ENCODE data around the gene KCNMB2. TPM values are rescaled to one million over a fixed set of nuclear protein-coding genes. Genes with fewer than 3 reads are reported as not detected.
"Not testable (repeated sequence)": the region's sequence is repeated elsewhere in the genome, so short reads cannot be mapped to it uniquely, and the experiment has no call there.

KCNMB2 gene
- total RNA-seq, 4 donors from 2014 or later, result not detected

DNA sequence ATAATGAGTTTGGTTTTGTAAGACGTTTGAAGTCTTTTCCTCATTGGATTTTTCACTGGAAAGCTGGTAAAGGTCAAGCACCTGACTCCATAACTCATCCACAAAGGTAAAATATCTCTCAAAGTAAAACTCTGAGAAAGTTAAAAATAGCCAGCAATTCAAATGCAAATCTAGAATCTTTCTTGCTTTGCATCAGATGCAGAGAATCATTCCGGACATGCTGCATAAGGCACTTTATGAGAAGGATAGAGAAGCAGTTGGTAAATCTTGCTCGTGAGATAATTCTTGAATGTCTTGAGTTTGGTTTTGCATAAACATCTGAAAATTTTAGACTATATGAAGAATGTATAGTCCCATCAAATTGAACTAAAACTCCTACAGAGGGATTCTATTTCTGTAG lies 9.1 kb downstream of the KCNMB2 start:
- Histone ChIP-seq H3K27me3 (no peaks in the 10 kb centered on the region), H3K4me1 (no peaks in the 10 kb centered on the region), H3K9me3 (no peaks in the 10 kb centered on the region), H3K36me3 (no peaks in the 10 kb centered on the region), H3K4me3 (no peak overlapping the region), H3K27ac (no peak overlapping the region)
- DNase-seq, result no peak
- no peak for TF ChIP-seq POLR2A (IDR thresholded peaks at IDR 0.05)
- TF ChIP-seq, protein P1, sequence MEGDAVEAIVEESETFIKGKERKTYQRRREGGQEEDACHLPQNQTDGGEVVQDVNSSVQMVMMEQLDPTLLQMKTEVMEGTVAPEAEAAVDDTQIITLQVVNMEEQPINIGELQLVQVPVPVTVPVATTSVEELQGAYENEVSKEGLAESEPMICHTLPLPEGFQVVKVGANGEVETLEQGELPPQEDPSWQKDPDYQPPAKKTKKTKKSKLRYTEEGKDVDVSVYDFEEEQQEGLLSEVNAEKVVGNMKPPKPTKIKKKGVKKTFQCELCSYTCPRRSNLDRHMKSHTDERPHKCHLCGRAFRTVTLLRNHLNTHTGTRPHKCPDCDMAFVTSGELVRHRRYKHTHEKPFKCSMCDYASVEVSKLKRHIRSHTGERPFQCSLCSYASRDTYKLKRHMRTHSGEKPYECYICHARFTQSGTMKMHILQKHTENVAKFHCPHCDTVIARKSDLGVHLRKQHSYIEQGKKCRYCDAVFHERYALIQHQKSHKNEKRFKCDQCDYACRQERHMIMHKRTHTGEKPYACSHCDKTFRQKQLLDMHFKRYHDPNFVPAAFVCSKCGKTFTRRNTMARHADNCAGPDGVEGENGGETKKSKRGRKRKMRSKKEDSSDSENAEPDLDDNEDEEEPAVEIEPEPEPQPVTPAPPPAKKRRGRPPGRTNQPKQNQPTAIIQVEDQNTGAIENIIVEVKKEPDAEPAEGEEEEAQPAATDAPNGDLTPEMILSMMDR (IDR thresholded peaks at IDR 0.05), result no peak

DNA sequence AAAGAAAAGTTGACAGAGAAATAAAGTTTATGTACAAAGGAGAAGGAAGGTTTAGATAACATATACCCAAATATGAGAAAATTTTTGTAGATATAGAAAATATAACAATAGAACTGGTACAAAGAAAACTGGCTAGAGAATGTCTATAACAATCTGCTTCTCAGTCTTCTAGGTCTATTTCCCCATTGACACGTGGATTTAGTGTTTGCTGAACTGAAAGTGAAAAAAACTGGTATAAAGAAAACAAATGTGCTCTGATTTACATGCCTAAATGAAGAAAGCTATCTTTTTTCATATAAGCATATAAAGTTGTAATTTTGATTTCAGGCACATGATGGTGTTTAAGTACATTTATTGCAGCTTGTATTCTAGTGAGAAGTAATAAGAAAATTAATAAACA lies 9.8 kb downstream of the KCNMB2 start:
- Histone ChIP-seq H3K4me3 (no peak overlapping the region), H3K36me3 (no peaks in the 10 kb centered on the region), H3K9me3 (no peaks in the 10 kb centered on the region), H3K4me1 (no peaks in the 10 kb centered on the region), H3K27me3 (no peaks in the 10 kb centered on the region), H3K27ac (no peak overlapping the region)
- DNase-seq, result no peak
- TF ChIP-seq POLR2A (IDR thresholded peaks at IDR 0.05), result no peak
- TF ChIP-seq, protein P1 (IDR thresholded peaks at IDR 0.05), result no peak

DNA sequence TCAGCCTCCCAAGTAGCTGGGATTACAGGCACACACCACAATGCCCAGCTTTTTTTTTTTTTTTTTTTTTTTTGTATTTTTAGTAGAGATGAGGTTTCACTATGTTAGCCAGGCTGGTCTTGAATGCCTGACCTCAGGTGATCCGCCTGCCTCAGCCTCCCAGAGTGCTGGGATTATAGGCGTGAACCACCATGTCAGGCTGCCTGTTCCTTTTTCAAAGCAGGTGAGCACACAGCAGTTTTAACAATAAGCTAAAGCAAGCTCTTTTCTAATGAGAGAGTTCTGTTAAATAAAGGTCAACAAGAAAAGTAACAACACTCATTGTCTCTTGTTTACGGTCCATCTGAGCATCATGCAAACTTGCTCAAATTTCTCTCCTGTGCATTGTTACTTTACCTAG lies 13.2 kb downstream of the KCNMB2 start:
- not testable (repeated sequence) for DNase-seq, H3K27ac ChIP-seq, H3K36me3 ChIP-seq, H3K4me3 ChIP-seq, H3K4me1 ChIP-seq, H3K9me3 ChIP-seq, H3K27me3 ChIP-seq

DNA sequence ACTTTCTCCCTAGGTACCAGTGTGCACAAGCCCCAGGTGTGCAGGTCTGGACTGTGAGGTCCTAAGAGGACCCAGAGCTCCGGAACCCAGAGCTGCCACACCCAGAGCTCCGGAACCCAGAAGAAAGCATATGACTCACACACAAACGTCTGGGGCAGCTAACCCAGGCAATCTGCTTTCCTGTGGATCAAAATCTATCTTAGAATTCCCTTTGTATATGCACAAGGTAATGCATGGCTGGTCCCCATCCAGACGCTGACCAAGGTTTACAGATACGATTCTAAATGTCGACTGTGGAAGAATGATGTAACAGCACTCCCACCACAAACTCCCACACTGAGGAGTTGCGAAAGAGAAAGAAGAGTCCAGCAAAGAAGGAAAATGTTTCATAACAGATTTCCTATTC lies 15.7 kb downstream of the KCNMB2 start:
- Histone ChIP-seq H3K4me3 (no peak overlapping the region), H3K9me3 (no peaks in the 10 kb centered on the region), H3K27me3 (no peaks in the 10 kb centered on the region), H3K27ac (no peak overlapping the region), H3K4me1 (no peaks in the 10 kb centered on the region), H3K36me3 (no peaks in the 10 kb centered on the region)
- DNase-seq, result no peak
- TF ChIP-seq, protein P1 (IDR thresholded peaks at IDR 0.05), result no peak
- TF ChIP-seq POLR2A (IDR thresholded peaks at IDR 0.05), result no peak

DNA sequence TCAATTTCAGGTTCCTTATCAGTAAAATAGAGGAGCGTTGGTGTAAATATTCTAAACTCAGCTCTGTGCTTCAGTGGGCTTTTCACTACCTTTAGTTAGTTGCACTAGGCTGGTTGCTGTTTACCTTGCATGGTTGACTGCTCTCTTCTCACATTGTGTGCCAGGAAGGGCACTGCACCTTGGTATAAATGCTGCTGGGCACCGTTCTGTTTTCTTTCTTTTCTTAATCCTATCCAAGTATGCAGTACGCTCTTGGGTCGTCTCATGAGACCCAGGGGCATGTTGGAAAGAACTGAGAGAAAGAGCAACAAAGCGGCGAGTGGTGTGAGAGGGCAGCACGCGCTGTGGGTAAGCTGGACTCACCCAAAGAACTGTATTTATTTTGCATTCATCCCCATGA lies 22.4 kb downstream of the KCNMB2 start:
- DNase-seq, result no peak
- H3K36me3 ChIP-seq, result no peaks in the 10 kb centered on the region

DNA sequence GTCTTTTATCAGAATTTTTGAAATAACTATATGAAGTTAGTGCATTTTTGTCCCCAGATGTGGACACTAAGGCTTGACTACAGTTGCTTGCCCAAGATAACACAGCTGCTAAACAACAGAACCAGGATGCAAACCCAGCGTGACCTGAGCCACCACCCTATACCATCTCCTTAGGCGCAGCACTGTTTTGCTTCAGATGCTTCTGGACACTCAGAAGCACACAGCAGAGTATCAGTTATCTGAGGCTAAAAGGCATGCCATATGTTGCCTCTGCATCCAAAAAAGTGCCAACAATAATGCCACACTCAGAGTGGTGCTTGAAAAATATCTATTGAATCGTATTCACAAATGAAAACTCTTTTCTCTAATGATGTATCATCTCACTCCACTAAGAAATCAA lies 24.5 kb downstream of the KCNMB2 start:
- Histone ChIP-seq H3K36me3 (no peaks in the 10 kb centered on the region), H3K4me3 (no peak overlapping the region), H3K4me1 (no peaks in the 10 kb centered on the region), H3K9me3 (no peaks in the 10 kb centered on the region), H3K27ac (no peak overlapping the region), H3K27me3 (no peaks in the 10 kb centered on the region)
- no peak for DNase-seq
- no peak for TF ChIP-seq POLR2A (IDR thresholded peaks at IDR 0.05)
- TF ChIP-seq, protein P1 (IDR thresholded peaks at IDR 0.05), result no peak

More for the DNA sequence above, 22.4 kb downstream of the KCNMB2 start:
- Histone ChIP-seq H3K4me3 (no peak overlapping the region), H3K4me1 (no peaks in the 10 kb centered on the region), H3K27ac (no peak overlapping the region), H3K9me3 (no peaks in the 10 kb centered on the region), H3K27me3 (no peaks in the 10 kb centered on the region)
- TF ChIP-seq POLR2A (IDR thresholded peaks at IDR 0.05), result no peak
- TF ChIP-seq, protein P1 (IDR thresholded peaks at IDR 0.05), result no peak
